MM.1S (cell line): Measurements from ENCODE around the gene CHGA.

Source experiments
- EZH2 ChIP-seq: fragments of 300-600 bp; sonication (generic); optimal IDR thresholded peaks from 2 replicates; pipeline ENCODE3; 2017; ENCODE audit warnings: low read depth, mild to moderate bottlenecking, antibody characterized with exemption, low read length, mixed read lengths
- TF ChIP-seq, protein P1 (sequence below): fragments of 300-600 bp; sonication (generic); IDR thresholded peaks from 2 replicates; pipeline ENCODE4 v1.5.1; 2016; ENCODE audit warnings: antibody characterized with exemption, low read length, mixed read lengths

DNA sequence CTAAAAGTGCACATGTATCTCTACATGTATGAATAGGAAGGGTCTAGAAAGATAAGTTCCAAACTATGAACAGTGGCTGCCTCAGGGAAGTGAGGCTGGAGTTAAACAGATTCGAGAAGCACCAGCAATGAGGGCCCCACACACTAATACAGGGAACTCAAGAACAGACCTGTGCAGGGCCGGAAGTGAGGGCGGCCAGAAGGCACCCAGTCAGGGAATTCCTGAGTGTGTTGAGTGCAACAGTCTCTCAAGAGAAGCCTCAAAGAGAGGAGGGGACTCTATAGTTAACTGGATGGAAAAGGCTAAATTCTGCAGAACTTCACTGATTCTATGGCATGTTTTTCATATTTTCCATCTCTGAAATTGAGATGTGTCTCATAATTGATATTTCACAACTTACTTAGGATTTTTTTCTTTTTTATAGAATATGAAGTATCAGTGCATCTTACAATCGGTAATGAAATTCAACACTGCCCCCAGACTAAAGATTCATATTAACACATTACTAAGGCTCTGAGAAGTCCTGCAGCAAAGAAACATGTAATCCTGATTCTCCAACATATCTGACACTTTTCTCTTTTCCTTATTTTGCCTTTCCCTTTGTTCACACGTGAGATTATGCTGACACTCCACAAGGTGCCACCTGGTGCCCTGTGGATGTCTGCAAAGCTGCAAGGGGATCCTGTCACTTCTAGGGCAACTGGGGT is 61.3 kb downstream of the CHGA start:
- TF ChIP-seq, protein P1, sequence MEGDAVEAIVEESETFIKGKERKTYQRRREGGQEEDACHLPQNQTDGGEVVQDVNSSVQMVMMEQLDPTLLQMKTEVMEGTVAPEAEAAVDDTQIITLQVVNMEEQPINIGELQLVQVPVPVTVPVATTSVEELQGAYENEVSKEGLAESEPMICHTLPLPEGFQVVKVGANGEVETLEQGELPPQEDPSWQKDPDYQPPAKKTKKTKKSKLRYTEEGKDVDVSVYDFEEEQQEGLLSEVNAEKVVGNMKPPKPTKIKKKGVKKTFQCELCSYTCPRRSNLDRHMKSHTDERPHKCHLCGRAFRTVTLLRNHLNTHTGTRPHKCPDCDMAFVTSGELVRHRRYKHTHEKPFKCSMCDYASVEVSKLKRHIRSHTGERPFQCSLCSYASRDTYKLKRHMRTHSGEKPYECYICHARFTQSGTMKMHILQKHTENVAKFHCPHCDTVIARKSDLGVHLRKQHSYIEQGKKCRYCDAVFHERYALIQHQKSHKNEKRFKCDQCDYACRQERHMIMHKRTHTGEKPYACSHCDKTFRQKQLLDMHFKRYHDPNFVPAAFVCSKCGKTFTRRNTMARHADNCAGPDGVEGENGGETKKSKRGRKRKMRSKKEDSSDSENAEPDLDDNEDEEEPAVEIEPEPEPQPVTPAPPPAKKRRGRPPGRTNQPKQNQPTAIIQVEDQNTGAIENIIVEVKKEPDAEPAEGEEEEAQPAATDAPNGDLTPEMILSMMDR: no peak
- no peak for TF ChIP-seq EZH2
